Body of pancreas (tissue), 4 donors: ENCODE results near the gene ESF1.

Experiments
- CTCF ChIP-seq, 7 experiments: fragments of 450-650 bp in 4 of 7; fragments of 200-600 bp in 3 of 7; sonication (generic) in 3 of 7; IDR thresholded peaks; one replicate each; pipeline ENCODE4 v1.5.1; 2016 to 2019; ENCODE audit warnings: antibody characterized with exemption in 7 of 7
- POLR2A ChIP-seq, 3 donors: fragments of 450-650 bp; IDR thresholded peaks; one replicate each; pipeline ENCODE4 v1.6.1; 2016; ENCODE audit warnings: antibody characterized with exemption in 3 of 3, mild to moderate bottlenecking in 2 of 3

- TF ChIP-seq CTCF (IDR thresholded peaks at IDR 0.05) (no peak), POLR2A (IDR thresholded peaks at IDR 0.05) (no peak)
These were observed 7.1 kb upstream of the ESF1 start for GRCh38 chr20:13791540-13792459.
